ENCODE results near the gene TMEM200C. TPM values are rescaled to one million over a fixed set of nuclear protein-coding genes. Genes with fewer than 3 reads are reported as not detected.

TMEM200C gene
- total and polyA plus RNA-seq, 2 donors (not counting 1 experiment from before 2014, with no cell fraction given): 0.02 to 0.17 TPM

DNA sequence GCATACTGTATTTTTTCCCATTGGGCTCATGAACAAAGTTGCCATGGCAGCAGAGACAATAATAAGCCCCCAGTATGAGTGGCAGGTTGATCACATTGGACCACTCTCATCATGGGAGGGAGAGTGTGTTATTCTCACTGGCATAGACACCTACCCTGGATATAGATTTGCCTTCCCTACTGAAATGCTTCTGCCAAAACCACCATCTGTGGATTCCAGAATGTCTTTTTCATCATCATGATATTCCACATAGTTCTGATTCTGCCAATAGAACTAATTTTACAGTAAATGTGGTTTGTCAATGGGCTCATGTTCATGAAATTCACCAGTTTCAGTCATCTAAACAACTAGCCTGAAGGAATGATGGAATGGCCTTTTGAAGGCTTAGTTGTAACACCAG is 18.4 kb downstream of the TMEM200C start:
- TF ChIP-seq CTCF (conservative IDR thresholded peaks at IDR 0.05 in 1 of 2, IDR thresholded peaks at IDR 0.05 in 1 of 2; ENCODE audit: low read depth in 1 of 2, low read length in 2 of 2) (no peak), EZH2 (IDR thresholded peaks at IDR 0.05; ENCODE audit: low read length, missing control alignments) (no peak)

DNA sequence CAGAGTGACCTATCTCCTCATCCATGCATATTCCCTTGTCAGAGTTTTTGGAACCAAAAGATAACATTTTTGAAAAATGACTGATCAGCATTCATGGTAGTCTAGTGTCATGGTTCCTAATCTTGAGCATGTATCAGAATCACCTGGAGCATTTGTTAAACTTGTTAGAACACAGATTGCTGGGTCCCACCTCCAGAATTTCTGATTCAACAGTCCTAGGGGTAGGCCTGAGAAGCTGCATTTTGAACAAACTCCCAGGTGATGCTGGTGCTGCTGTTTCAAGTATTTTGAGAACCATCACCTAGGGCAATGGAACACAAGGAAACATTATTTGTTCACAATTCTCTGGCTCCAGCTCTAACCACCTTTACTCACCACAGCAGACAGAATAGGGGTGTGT is 21.0 kb downstream of the TMEM200C start:
- Histone ChIP-seq H3K27ac (ENCODE audit: insufficient read depth, low read length) (no peak overlapping the region), H2AFZ (ENCODE audit: low read length) (no peak overlapping the region), H3K9ac (ENCODE audit: insufficient read depth, low read length) (no peak overlapping the region), H3K4me2 (ENCODE audit: extremely low read depth, insufficient read depth, low read length) (no peak overlapping the region), H4K20me1 (ENCODE audit: control insufficient read depth, extremely low read depth, insufficient read depth, low read length) (no peaks in the 10 kb centered on the region), H3K4me3 (replicated peaks in 1 of 4; ENCODE audit: control extremely low read depth in 1 of 4, insufficient read depth in 1 of 4, low read depth in 3 of 4, low read length in 4 of 4) (no peak overlapping the region), H3K4me1 (ENCODE audit: control insufficient read depth, extremely low read depth, insufficient read depth, low read length) (no peaks in the 10 kb centered on the region), H3K27me3 (ENCODE audit: control insufficient read depth, insufficient read depth, low read length) (no peaks in the 10 kb centered on the region), H3K9me3 (ENCODE audit: control insufficient read depth, insufficient read depth, low read depth, low read length) (no peaks in the 10 kb centered on the region), H3K79me2 (ENCODE audit: control insufficient read depth, insufficient read depth, low read length) (no peaks in the 10 kb centered on the region), H3K36me3 (ENCODE audit: control insufficient read depth, insufficient read depth, low read length) (no peaks in the 10 kb centered on the region)
- no peak for TF ChIP-seq CTCF (conservative IDR thresholded peaks at IDR 0.05 in 1 of 2, IDR thresholded peaks at IDR 0.05 in 1 of 2; ENCODE audit: low read depth in 1 of 2, low read length in 2 of 2)
- TF ChIP-seq EZH2 (IDR thresholded peaks at IDR 0.05; ENCODE audit: low read length, missing control alignments): no peak
- DNase-seq (ENCODE audit: low read depth in 2 of 2): no peak

More for the DNA sequence above, 18.4 kb downstream of the TMEM200C start:
- Histone ChIP-seq H3K4me2 (ENCODE audit: extremely low read depth, insufficient read depth, low read length) (no peak overlapping the region), H2AFZ (ENCODE audit: low read length) (no peak overlapping the region), H3K79me2 (ENCODE audit: control insufficient read depth, insufficient read depth, low read length) (no peaks in the 10 kb centered on the region), H3K4me1 (ENCODE audit: control insufficient read depth, extremely low read depth, insufficient read depth, low read length) (no peaks in the 10 kb centered on the region), H4K20me1 (ENCODE audit: control insufficient read depth, extremely low read depth, insufficient read depth, low read length) (no peaks in the 10 kb centered on the region), H3K9me3 (ENCODE audit: control insufficient read depth, insufficient read depth, low read depth, low read length) (no peaks in the 10 kb centered on the region), H3K27me3 (ENCODE audit: control insufficient read depth, insufficient read depth, low read length) (no peaks in the 10 kb centered on the region), H3K36me3 (ENCODE audit: control insufficient read depth, insufficient read depth, low read length) (no peaks in the 10 kb centered on the region), H3K9ac (ENCODE audit: insufficient read depth, low read length) (no peak overlapping the region), H3K4me3 (replicated peaks in 1 of 4; ENCODE audit: control extremely low read depth in 1 of 4, insufficient read depth in 1 of 4, low read depth in 3 of 4, low read length in 4 of 4) (no peak overlapping the region), H3K27ac (ENCODE audit: insufficient read depth, low read length) (no peak overlapping the region)
- DNase-seq (ENCODE audit: low read depth in 2 of 2): no peak

- Histone ChIP-seq H3K4me1 (ENCODE audit: control insufficient read depth, extremely low read depth, insufficient read depth, low read length) (no peaks in the 10 kb centered on the region), H3K9ac (ENCODE audit: insufficient read depth, low read length) (no peak overlapping the region), H3K79me2 (ENCODE audit: control insufficient read depth, insufficient read depth, low read length) (no peaks in the 10 kb centered on the region), H3K27ac (ENCODE audit: insufficient read depth, low read length) (no peak overlapping the region), H3K27me3 (ENCODE audit: control insufficient read depth, insufficient read depth, low read length) (no peaks in the 10 kb centered on the region), H3K4me3 (replicated peaks in 1 of 4; ENCODE audit: control extremely low read depth in 1 of 4, insufficient read depth in 1 of 4, low read depth in 3 of 4, low read length in 4 of 4) (no peak overlapping the region), H3K9me3 (ENCODE audit: control insufficient read depth, insufficient read depth, low read depth, low read length) (no peaks in the 10 kb centered on the region), H3K4me2 (ENCODE audit: extremely low read depth, insufficient read depth, low read length) (no peak overlapping the region), H2AFZ (ENCODE audit: low read length) (no peak overlapping the region), H3K36me3 (ENCODE audit: control insufficient read depth, insufficient read depth, low read length) (no peaks in the 10 kb centered on the region), H4K20me1 (ENCODE audit: control insufficient read depth, extremely low read depth, insufficient read depth, low read length) (no peaks in the 10 kb centered on the region)
- no peak for TF ChIP-seq CTCF (conservative IDR thresholded peaks at IDR 0.05 in 1 of 2, IDR thresholded peaks at IDR 0.05 in 1 of 2; ENCODE audit: low read depth in 1 of 2, low read length in 2 of 2)
- TF ChIP-seq EZH2 (IDR thresholded peaks at IDR 0.05; ENCODE audit: low read length, missing control alignments): no peak
- DNase-seq (ENCODE audit: low read depth in 2 of 2): no peak
Observed at GRCh38 chr18:5872886-5873285, 22.4 kb downstream of the TMEM200C start.
